Parathyroid adenoma (tissue), 2 donors: Measurements from ENCODE around the gene VDAC1.
A peak's percentile ranks its signal among the peaks of the same experiment; 100 is the strongest.

Experiments
- H2AFZ ChIP-seq: fragments of 300-600 bp; sonication (generic); one replicate; pipeline ENCODE4 v1.7.0; 2017; ENCODE audit warnings: antibody characterized with exemption, mild to moderate bottlenecking
- H3K27ac ChIP-seq: fragments of 300-600 bp; sonication (generic); one replicate; pipeline ENCODE4 v1.7.0; 2017
- H3K27me3 ChIP-seq: fragments of 300-600 bp; sonication (generic); one replicate; pipeline ENCODE4 v1.7.0; 2017; ENCODE audit warnings: low read length; ENCODE audit not compliant: control insufficient read depth, insufficient read depth
- H3K36me3 ChIP-seq: fragments of 300-600 bp; sonication (generic); one replicate; pipeline ENCODE4 v1.7.0; 2017; ENCODE audit warnings: low read length; ENCODE audit not compliant: control insufficient read depth, insufficient read depth
- H3K4me1 ChIP-seq: fragments of 300-600 bp; sonication (generic); one replicate; pipeline ENCODE4 v1.7.0; 2017; ENCODE audit warnings: control low read depth
- H3K4me2 ChIP-seq: fragments of 300-600 bp; sonication (generic); one replicate; pipeline ENCODE4 v1.7.0; 2017; ENCODE audit warnings: low read length
- H3K4me3 ChIP-seq: fragments of 300-600 bp; sonication (generic); one replicate; pipeline ENCODE4 v1.7.0; 2017; ENCODE audit warnings: low read depth, low read length
- H3K79me2 ChIP-seq: fragments of 300-600 bp; sonication (generic); one replicate; pipeline ENCODE4 v1.7.0; 2017; ENCODE audit warnings: control low read depth
- H3K9ac ChIP-seq: fragments of 300-600 bp; sonication (generic); one replicate; pipeline ENCODE4 v1.7.0; 2017; ENCODE audit warnings: mild to moderate bottlenecking
- H3K9me3 ChIP-seq: fragments of 300-600 bp; sonication (generic); one replicate; pipeline ENCODE4 v1.7.0; 2017; ENCODE audit warnings: low read length; ENCODE audit not compliant: control insufficient read depth
- TF ChIP-seq, protein P1 (sequence below): fragments of 300-600 bp; sonication (generic); IDR thresholded peaks from one replicate; pipeline ENCODE4 v1.7.0; 2017; ENCODE audit warnings: antibody characterized with exemption, mild to moderate bottlenecking
- donor health status: primary hyperparathyroidism.

The VDAC1 gene

DNA sequence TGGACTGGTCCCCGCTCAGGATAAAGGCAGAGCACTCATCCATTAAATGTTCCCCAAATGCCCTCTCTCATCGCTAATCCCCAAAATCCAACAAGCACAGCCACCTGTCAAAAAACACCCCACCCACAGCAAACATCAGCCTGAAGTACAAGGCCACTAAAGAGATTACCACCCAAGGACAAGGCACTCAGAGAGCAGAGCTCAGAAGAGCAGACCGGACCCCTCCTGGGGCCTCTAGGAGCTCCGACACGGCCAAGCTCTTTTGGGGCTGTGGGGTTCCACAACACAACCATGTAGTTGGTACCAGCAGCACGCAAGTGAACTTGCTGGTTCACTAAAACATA, 9.8 kb downstream of the VDAC1 start:
- TF ChIP-seq, protein P1, sequence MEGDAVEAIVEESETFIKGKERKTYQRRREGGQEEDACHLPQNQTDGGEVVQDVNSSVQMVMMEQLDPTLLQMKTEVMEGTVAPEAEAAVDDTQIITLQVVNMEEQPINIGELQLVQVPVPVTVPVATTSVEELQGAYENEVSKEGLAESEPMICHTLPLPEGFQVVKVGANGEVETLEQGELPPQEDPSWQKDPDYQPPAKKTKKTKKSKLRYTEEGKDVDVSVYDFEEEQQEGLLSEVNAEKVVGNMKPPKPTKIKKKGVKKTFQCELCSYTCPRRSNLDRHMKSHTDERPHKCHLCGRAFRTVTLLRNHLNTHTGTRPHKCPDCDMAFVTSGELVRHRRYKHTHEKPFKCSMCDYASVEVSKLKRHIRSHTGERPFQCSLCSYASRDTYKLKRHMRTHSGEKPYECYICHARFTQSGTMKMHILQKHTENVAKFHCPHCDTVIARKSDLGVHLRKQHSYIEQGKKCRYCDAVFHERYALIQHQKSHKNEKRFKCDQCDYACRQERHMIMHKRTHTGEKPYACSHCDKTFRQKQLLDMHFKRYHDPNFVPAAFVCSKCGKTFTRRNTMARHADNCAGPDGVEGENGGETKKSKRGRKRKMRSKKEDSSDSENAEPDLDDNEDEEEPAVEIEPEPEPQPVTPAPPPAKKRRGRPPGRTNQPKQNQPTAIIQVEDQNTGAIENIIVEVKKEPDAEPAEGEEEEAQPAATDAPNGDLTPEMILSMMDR = no peak
- no peak overlapping the region for H3K27ac ChIP-seq
- H3K4me1 ChIP-seq = peaks cover 52% of the 10 kb centered on the region
- no peak overlapping the region for H3K4me3 ChIP-seq
- H3K79me2 ChIP-seq = peaks cover 78% of the 10 kb centered on the region
- H3K9me3 ChIP-seq = no peaks in the 10 kb centered on the region
- H3K36me3 ChIP-seq = no peaks in the 10 kb centered on the region
- no peak overlapping the region for H2AFZ ChIP-seq
- H3K4me2 ChIP-seq = no peak overlapping the region
- no peaks in the 10 kb centered on the region for H3K27me3 ChIP-seq
- H3K9ac ChIP-seq = no peak overlapping the region

DNA sequence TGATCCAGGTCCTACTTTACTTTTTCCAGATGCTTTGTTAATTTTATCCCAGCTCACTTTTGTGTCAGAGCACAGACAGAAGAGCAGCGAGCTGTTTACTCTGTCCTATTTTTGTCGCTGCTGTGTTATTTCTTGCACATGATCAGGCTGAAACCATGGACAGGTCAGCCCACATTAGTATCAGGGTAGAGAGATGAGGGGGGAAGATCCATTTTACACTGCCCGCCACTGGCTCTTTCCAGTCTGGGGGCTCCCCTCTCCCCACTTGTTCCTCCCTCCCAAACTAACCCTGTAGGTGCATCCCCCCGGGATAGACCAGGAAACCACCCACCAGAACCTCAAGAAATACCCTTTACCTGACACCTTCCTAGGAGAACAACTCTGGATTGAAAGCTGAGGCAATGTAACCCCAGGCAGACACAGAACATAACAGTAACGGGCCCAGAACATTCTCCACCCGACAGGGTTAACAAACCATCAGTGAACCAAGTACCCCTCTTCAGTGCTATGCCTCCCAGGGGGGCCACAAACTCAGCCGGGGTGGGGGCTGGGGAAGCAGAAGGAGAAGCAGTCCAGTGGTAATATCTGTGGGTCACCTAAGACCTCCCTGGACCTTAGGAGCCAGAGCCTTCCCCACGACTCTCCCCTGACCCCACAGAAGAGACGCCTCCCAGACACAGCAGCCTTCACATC, 10.3 kb downstream of the VDAC1 start:
- H3K4me2 ChIP-seq = no peak overlapping the region
- peaks cover 48% of the 10 kb centered on the region for H3K4me1 ChIP-seq
- no peak overlapping the region for H3K4me3 ChIP-seq

DNA sequence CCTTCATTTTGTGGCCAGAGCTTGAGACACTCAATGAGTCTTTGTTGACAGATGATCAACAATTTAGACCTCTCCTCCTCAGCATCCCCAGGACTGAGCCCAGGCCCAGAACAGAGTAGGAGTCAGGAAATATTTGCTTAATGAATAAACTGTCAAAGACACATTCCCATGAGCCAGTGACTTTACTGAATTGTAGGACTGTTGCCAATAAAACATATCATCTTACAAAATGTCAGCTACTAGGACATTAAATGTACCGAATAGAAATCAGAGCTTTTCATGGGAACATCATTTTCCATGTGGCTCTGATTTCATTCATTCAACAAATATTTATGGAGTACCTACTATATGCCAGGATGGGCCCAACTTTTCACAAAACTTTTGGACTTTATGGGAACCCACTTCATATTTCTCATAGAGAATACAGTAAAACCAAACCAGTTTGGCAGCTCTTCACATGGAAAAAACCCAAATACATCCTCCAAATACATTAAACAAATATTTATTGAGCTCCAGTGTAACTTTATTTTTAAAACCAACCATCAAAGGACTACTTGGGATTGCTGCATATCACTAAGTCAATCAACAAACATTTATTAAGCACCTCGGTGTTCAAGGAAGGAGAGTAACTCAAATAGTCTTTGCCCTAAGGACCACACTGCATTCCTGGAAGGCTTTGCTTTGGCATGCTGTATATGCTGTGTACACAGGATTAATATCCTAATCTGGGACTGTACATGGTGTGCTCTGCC, 11.4 kb downstream of the VDAC1 start:
- peaks cover 48% of the 10 kb centered on the region for H3K4me1 ChIP-seq
- H3K9ac ChIP-seq = no peak overlapping the region
- no peak overlapping the region for H3K4me3 ChIP-seq
- H3K9me3 ChIP-seq = no peaks in the 10 kb centered on the region
- no peaks in the 10 kb centered on the region for H3K36me3 ChIP-seq
- H3K27ac ChIP-seq = peak overlapping the region; percentile 64
- H3K27me3 ChIP-seq = no peaks in the 10 kb centered on the region
- H3K4me2 ChIP-seq = peak overlapping the region; percentile 23
- H2AFZ ChIP-seq = no peak overlapping the region
- TF ChIP-seq, protein P1 = no peak
- peaks cover 72% of the 10 kb centered on the region for H3K79me2 ChIP-seq

More for the DNA sequence above, 10.3 kb downstream of the VDAC1 start:
- no peaks in the 10 kb centered on the region for H3K9me3 ChIP-seq
- H2AFZ ChIP-seq = no peak overlapping the region
- TF ChIP-seq, protein P1 = no peak
- H3K9ac ChIP-seq = no peak overlapping the region
- H3K36me3 ChIP-seq = no peaks in the 10 kb centered on the region
- no peak overlapping the region for H3K27ac ChIP-seq
- H3K79me2 ChIP-seq = peaks cover 78% of the 10 kb centered on the region
- H3K27me3 ChIP-seq = no peaks in the 10 kb centered on the region

DNA sequence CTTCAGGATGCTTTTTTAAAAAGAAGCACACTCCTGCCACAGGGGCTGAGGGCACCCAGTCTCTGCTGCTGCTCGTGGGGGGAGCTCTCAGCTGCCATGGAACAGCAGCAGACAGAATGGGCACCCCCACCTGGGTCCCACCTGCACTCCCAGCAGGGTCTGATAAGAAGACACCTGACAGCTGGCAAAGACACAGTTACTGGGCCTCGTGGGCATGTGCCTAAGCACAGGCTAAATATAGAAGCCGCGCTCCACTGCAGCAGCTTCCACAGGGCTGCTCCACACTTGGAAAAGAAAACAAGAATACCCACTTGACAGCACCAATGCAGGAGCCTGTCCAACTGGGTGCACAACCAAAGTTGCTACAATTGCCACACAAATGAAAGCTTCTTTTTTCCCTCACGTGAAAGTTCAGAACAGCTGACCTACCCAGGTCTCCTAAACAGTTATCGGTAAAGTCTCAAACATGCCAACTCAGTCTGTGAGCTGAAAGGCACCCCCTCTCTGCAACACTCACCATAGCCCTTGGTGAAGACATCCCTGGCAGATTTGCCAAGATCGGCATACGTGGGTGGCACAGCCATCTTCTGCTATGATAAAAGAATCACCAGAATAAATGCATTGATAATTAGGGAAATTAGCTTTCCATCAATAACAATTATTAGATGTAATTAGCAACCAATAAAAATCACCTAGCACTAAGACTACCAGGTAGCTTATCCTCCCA, 12.2 kb downstream of the VDAC1 start:
- H3K36me3 ChIP-seq = no peaks in the 10 kb centered on the region
- TF ChIP-seq, protein P1 = no peak
- no peaks in the 10 kb centered on the region for H3K27me3 ChIP-seq
- peak overlapping the region; percentile 29 for H3K4me2 ChIP-seq
- no peak overlapping the region for H3K4me3 ChIP-seq
- H3K79me2 ChIP-seq = peaks cover 65% of the 10 kb centered on the region
- peak overlapping the region; percentile 64 for H3K27ac ChIP-seq
- H2AFZ ChIP-seq = no peak overlapping the region
- H3K9ac ChIP-seq = no peak overlapping the region
- H3K4me1 ChIP-seq = peaks cover 48% of the 10 kb centered on the region
- no peaks in the 10 kb centered on the region for H3K9me3 ChIP-seq
